GM12891 (cell line): ENCODE measurements around the gene SPARC.

ENCODE experiments used
- PAX5 ChIP-seq: IDR thresholded peaks from 2 replicates; pipeline ENCODE4 v1.6.1; 2011; ENCODE audit warnings: low read length, moderate library complexity, mild to moderate bottlenecking; ENCODE audit not compliant: insufficient read depth, severe bottlenecking
- POLR2A ChIP-seq: IDR thresholded peaks from 2 replicates; pipeline ENCODE4 v1.6.1; 2011; ENCODE audit warnings: low read depth, low read length, control low read depth
- POLR2AphosphoS5 ChIP-seq: IDR thresholded peaks from 2 replicates; pipeline ENCODE4 v1.6.1; 2011; ENCODE audit warnings: low read depth, low read length, control low read depth
- SPI1 ChIP-seq: IDR thresholded peaks from 2 replicates; pipeline ENCODE4 v1.6.1; 2011; ENCODE audit warnings: low read depth, low read length, control low read depth
- TAF1 ChIP-seq: IDR thresholded peaks from 2 replicates; pipeline ENCODE4 v1.6.1; 2011; ENCODE audit warnings: low read depth, low read length, control low read depth

DNA sequence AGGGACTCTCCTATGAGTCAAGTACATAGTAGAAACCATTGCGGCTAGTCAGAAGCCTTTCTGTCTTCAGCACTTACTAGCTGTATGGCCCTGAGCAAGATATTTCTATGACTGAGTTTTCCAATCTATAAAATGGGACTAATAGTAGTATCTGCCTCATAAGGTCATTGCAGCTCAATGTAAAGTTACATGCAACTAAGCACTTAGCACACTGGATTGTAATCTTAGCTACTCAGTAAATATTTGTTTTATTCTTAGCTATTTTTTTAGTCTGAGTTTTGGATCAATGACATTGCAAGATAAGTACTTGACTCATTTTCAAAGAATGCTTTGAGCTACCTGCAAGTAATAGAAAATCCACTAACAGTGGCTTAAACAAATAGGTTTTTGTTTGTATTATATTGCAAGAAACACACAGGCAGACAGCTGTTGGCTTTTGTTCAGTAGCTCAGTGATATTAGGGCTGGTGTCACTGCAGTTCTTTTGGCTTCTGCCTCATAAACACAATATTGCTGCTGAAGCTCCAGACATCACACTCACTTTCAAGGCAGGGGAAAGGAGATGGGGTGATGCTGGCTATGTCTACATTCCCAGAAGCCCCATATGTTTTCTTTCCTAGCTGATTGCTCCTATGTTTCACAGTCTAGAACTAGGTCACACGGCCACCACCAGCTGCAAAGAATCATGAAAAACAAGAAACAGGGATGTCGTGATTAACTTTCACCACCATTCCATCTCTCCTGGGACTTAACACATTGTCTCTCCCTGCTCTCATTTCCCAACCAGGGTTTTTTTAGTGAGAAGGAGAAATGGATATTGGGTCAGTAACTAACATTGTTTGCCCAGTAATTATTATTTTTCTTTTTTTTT is 68.6 kb downstream of the SPARC start:
- TF ChIP-seq POLR2A: no peak
- no peak for TF ChIP-seq TAF1
- no peak for TF ChIP-seq POLR2AphosphoS5
- no peak for TF ChIP-seq PAX5
- TF ChIP-seq SPI1: no peak
